ENCODE results near the gene PTPN22. TPM values are rescaled to one million over a fixed set of nuclear protein-coding genes. Genes with fewer than 3 reads are reported as not detected.

Gene PTPN22
- total RNA-seq, 3 donors from 2014 or later (not counting 1 experiment from before 2014, with no cell fraction given), result 98.4 to 122 (median 104) TPM

DNA sequence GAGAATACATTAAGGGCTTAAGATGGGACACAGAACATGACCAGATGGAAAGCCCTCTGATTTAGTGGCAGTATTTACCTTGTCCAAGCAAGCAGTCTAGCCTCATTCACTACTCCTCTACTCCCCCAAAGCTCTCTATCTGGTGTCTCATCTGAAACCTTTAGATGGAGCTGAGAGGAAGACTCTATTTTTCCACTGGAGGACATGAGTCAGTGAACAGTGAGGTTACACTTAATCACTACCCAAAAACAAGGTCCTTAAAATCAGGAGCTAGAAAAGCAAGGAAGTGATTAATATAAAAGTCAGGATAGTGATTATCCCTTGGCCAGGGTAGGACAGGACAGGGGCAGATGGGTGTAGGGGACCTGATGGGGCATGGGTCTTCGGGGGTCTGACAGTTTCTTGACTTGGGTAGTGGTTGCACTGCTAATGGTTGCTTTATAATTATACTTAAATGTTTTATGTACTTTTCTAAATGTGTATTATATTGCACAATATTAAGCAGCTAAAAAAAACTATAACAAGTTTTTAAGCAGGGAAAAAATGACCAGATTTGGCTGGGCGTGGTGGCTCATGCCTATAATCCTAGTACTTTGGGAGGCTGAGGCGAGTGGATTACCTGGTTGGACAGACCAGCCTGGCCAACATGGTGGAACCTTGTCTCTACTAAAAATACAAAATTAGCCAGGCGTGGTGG is 3.0 kb downstream of the PTPN22 start:
- Histone ChIP-seq H3K9me3 (ENCODE audit: control insufficient read depth, insufficient read depth, low read length) (no peaks in the 10 kb centered on the region), H3K4me1 (ENCODE audit: control insufficient read depth, insufficient read depth, low read length) (peaks cover 38% of the 10 kb centered on the region), H3K36me3 (ENCODE audit: control insufficient read depth, insufficient read depth, low read length) (peaks cover 7% of the 10 kb centered on the region), H3K27ac (ENCODE audit: low read length) (no peak overlapping the region), H3K4me3 (ENCODE audit: low read length) (no peak overlapping the region), H3K27me3 (ENCODE audit: control insufficient read depth, insufficient read depth, low read length) (no peaks in the 10 kb centered on the region)
- Mint-ChIP-seq H3K36me3 (no peaks in the 10 kb centered on the region), H3K9me3 (no peaks in the 10 kb centered on the region), H3K4me3 (peak overlapping the region; percentile 94), H3K27me3 (ENCODE audit: low read depth in 2 of 2) (no peaks in the 10 kb centered on the region), H3K27ac (peak overlapping the region; percentile 87 to 95), H3K4me1 (peaks cover 64 to 77% of the 10 kb centered on the region in 2 donors)
- 93% methylated on average over 4 of the region's 4 CpGs for WGBS (ENCODE audit: insufficient coverage)
- TF ChIP-seq, protein P1, sequence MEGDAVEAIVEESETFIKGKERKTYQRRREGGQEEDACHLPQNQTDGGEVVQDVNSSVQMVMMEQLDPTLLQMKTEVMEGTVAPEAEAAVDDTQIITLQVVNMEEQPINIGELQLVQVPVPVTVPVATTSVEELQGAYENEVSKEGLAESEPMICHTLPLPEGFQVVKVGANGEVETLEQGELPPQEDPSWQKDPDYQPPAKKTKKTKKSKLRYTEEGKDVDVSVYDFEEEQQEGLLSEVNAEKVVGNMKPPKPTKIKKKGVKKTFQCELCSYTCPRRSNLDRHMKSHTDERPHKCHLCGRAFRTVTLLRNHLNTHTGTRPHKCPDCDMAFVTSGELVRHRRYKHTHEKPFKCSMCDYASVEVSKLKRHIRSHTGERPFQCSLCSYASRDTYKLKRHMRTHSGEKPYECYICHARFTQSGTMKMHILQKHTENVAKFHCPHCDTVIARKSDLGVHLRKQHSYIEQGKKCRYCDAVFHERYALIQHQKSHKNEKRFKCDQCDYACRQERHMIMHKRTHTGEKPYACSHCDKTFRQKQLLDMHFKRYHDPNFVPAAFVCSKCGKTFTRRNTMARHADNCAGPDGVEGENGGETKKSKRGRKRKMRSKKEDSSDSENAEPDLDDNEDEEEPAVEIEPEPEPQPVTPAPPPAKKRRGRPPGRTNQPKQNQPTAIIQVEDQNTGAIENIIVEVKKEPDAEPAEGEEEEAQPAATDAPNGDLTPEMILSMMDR (IDR thresholded peaks at IDR 0.05), result no peak
- DNase-seq (peak in 1 of 2 donors; percentile 16), ATAC-seq (no peak)
- intact Hi-C loops (cut with micrococcal nuclease), result no loop called here

DNA sequence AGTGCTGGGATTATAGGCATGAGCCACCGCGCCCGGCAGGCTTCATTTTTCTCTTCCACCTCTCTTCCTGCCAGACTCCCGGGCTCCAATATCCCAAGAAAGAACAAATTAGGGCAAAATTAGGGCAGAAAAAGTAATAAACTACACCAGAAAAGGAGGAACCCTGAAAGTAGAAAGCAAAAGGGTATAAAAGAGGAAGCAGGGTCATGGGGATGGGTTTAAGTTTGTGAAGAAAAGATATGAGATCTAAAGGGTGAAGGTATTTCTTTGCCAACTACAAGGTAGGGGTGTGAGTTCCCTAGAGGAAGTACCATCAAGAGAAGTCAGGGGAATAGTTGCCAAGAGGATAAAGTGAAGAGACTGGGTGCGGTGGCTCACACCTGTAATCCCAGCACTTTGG is 9.9 kb downstream of the PTPN22 start:
- DNase-seq (no peak), ATAC-seq (no peak)
- Mint-ChIP-seq H3K27me3 (ENCODE audit: low read depth in 2 of 2) (no peaks in the 10 kb centered on the region), H3K9me3 (no peaks in the 10 kb centered on the region), H3K4me3 (peak overlapping the region; percentile 35), H3K36me3 (peaks cover 10% of the 10 kb centered on the region), H3K27ac (peak overlapping the region; percentile 76 to 89), H3K4me1 (peaks cover 67 to 71% of the 10 kb centered on the region in 2 donors)
- peaks cover 33% of the 10 kb centered on the region for H3K36me3 ChIP-seq (ENCODE audit: control insufficient read depth, insufficient read depth, low read length)
- H3K27ac ChIP-seq (ENCODE audit: low read length), result peak overlapping the region; percentile 39
- H3K27me3 ChIP-seq (ENCODE audit: control insufficient read depth, insufficient read depth, low read length), result no peaks in the 10 kb centered on the region
- intact Hi-C loops (cut with micrococcal nuclease), result no loop called here
- no peaks in the 10 kb centered on the region for H3K9me3 ChIP-seq (ENCODE audit: control insufficient read depth, insufficient read depth, low read length)
- no peak overlapping the region for H3K4me3 ChIP-seq (ENCODE audit: low read length)
- TF ChIP-seq, protein P1 (IDR thresholded peaks at IDR 0.05), result no peak
- WGBS (ENCODE audit: insufficient coverage), result 100% methylated on average over 1 of the region's 5 CpGs
- peaks cover 23% of the 10 kb centered on the region for H3K4me1 ChIP-seq (ENCODE audit: control insufficient read depth, insufficient read depth, low read length)

DNA sequence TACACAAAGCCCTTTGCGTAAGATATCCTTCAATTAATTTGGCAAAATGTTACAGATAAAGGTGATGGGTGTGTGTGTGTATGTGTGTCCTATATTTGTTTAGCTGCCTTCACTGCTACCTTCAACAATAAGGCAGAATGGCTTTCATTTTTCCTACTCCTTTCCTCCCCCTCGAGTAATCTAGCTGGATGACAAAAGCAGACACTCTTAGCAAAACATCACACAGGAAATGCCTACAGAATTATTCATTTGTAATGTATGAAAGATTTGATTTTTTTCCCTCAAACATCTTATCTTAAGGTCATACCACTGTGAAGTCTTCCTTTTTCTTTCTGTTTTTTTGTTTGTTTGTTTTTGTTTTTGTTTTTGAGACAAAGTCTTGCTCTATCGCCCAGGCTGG is 10.6 kb downstream of the PTPN22 start:
- H3K27ac Mint-ChIP-seq, result peak overlapping the region; percentile 76 to 89
- Histone ChIP-seq H3K4me3 (ENCODE audit: low read length) (no peak overlapping the region), H3K9me3 (ENCODE audit: control insufficient read depth, insufficient read depth, low read length) (no peaks in the 10 kb centered on the region), H3K4me1 (ENCODE audit: control insufficient read depth, insufficient read depth, low read length) (peaks cover 21% of the 10 kb centered on the region), H3K27ac (ENCODE audit: low read length) (peak overlapping the region; percentile 66), H3K36me3 (ENCODE audit: control insufficient read depth, insufficient read depth, low read length) (peaks cover 41% of the 10 kb centered on the region), H3K27me3 (ENCODE audit: control insufficient read depth, insufficient read depth, low read length) (no peaks in the 10 kb centered on the region)
- no peaks in the 10 kb centered on the region for H3K9me3 Mint-ChIP-seq
- peak in 2 of 3 donors; percentile 23 to 25 for ATAC-seq
- H3K4me1 Mint-ChIP-seq, result peaks cover 67% of the 10 kb centered on the region in 2 donors
- TF ChIP-seq, protein P1 (IDR thresholded peaks at IDR 0.05), result no peak
- 81% methylated on average over 2 of the region's 3 CpGs for WGBS (ENCODE audit: insufficient coverage)
- intact Hi-C loops (cut with micrococcal nuclease), result loop anchor here (1.0 kb wide), 1 partner anchor 10 kb away; the partner anchor contains the start of gene PTPN22
- DNase-seq, result no peak
- H3K4me3 Mint-ChIP-seq, result peak overlapping the region; percentile 32
- H3K27me3 Mint-ChIP-seq (ENCODE audit: low read depth in 2 of 2), result no peaks in the 10 kb centered on the region
- H3K36me3 Mint-ChIP-seq, result peaks cover 17% of the 10 kb centered on the region

All from natural killer cell (primary cell).